SK-N-SH (cell line): ENCODE measurements around the gene FCAMR. TPM values are rescaled to one million over a fixed set of nuclear protein-coding genes. Genes with fewer than 3 reads are reported as not detected.

Experiments used
- CTCF ChIA-PET: fragments of 300-600, 350-600 bp; formaldehyde crosslinking; extraction: SDS; loops from one replicate; lab custom pipeline; 2021; lab: Yijun Ruan, JAX
- POLR2A ChIA-PET: fragments of 350-600 bp; sonication (Branson Sonifier 250); formaldehyde crosslinking; extraction: SDS; loops from one replicate; lab custom pipeline; 2020; ENCODE audit warnings: antibody characterized with exemption, inconsistent platforms; lab: Yijun Ruan, JAX
- DNase-seq: peaks from one replicate; pipeline ENCODE4 v3.0.0; 2012
- H2AFZ ChIP-seq: fragments of 200-600 bp; sonication (generic); 2 replicates; pipeline ENCODE4 v1.8.1; 2016; ENCODE audit warnings: antibody characterized with exemption, mild to moderate bottlenecking, low read depth
- H3F3A ChIP-seq: fragments of 200-600 bp; sonication (generic); replicated peaks from 2 replicates; pipeline ENCODE3; 2016; ENCODE audit warnings: antibody characterized with exemption, mild to moderate bottlenecking; ENCODE audit not compliant: insufficient read depth
- H3K27ac ChIP-seq, 2 experiments: fragments of 200-500 bp in 1 of 2; fragments of 200-600 bp in 1 of 2; sonication (Bioruptor generic) in 1 of 2; sonication (generic), shearing (Covaris generic) in 1 of 2; 2 replicates each; pipeline versions ENCODE4 v1.5.1 to v1.6.1; 2014 to 2016; ENCODE audit warnings: low read depth in 2 of 2, inconsistent platforms in 1 of 2, low read length in 1 of 2, mild to moderate bottlenecking in 1 of 2, mixed read lengths in 1 of 2
- H3K27me3 ChIP-seq: fragments of 200-600 bp; sonication (generic), shearing (Covaris generic); 2 replicates; pipeline ENCODE4 v1.6.1; 2016; ENCODE audit warnings: mixed run types; ENCODE audit not compliant: insufficient read depth
- H3K36me3 ChIP-seq, 2 experiments: fragments of 200-500 bp in 1 of 2; fragments of 200-600 bp in 1 of 2; sonication (Bioruptor generic) in 1 of 2; sonication (generic) in 1 of 2; replicated peaks in 1 of 2; 2 replicates each; pipeline versions ENCODE3 to v1.5.1; 2014 to 2016; ENCODE audit warnings: low read length in 1 of 2, mild to moderate bottlenecking in 1 of 2; ENCODE audit not compliant: insufficient read depth in 2 of 2, control insufficient read depth in 1 of 2
- H3K4me1 ChIP-seq, 2 experiments: fragments of 200-500 bp in 1 of 2; fragments of 200-600 bp in 1 of 2; sonication (Bioruptor generic) in 1 of 2; sonication (generic), shearing (Covaris generic) in 1 of 2; 2 replicates each; pipeline versions ENCODE4 v1.5.1 to v1.6.1; 2014 to 2016; ENCODE audit warnings: low read depth in 1 of 2, low read length in 1 of 2, mixed run types in 1 of 2; ENCODE audit not compliant: insufficient read depth in 2 of 2, control insufficient read depth in 1 of 2
- H3K4me2 ChIP-seq: fragments of 200-600 bp; sonication (generic), shearing (Covaris generic); 2 replicates; pipeline ENCODE4 v1.6.1; 2017; ENCODE audit warnings: mixed run types
- H3K4me3 ChIP-seq, 2 experiments: fragments of 200-500 bp in 1 of 2; fragments of 200-600 bp in 1 of 2; sonication (Bioruptor generic) in 1 of 2; sonication (generic), shearing (Covaris generic) in 1 of 2; 2 replicates each; pipeline versions ENCODE4 v1.5.1 to v1.8.1; 2014 to 2016; ENCODE audit warnings: low read depth in 2 of 2, inconsistent platforms in 1 of 2, low read length in 1 of 2, mild to moderate bottlenecking in 1 of 2, mixed read lengths in 1 of 2, moderate library complexity in 1 of 2
- H3K79me2 ChIP-seq: fragments of 200-600 bp; sonication (generic); 2 replicates; pipeline ENCODE4 v1.8.1; 2017; ENCODE audit warnings: mild to moderate bottlenecking; ENCODE audit not compliant: insufficient read depth
- H3K9ac ChIP-seq: fragments of 200-600 bp; sonication (generic); 2 replicates; pipeline ENCODE4 v1.6.1; 2017; ENCODE audit warnings: mixed run types
- H3K9me2 ChIP-seq: fragments of 200-600 bp; sonication (generic); 2 replicates; pipeline ENCODE4 v1.6.1; 2017; ENCODE audit warnings: mixed run types
- H3K9me3 ChIP-seq: fragments of 200-600 bp; sonication (generic); 2 replicates; pipeline ENCODE4 v1.6.1; 2017; ENCODE audit warnings: mixed run types, mild to moderate bottlenecking, moderate library complexity
- H4K20me1 ChIP-seq: fragments of 200-600 bp; sonication (generic); 2 replicates; pipeline ENCODE4 v1.6.1; 2017; ENCODE audit warnings: mild to moderate bottlenecking, mixed run types; ENCODE audit not compliant: insufficient read depth
- CTCF ChIP-seq: fragments of 200-600 bp; sonication (generic); IDR thresholded peaks from 2 replicates; pipeline ENCODE4 v1.6.1; 2017; ENCODE audit warnings: antibody characterized with exemption, mild to moderate bottlenecking, moderate library complexity
- FOSL2 ChIP-seq: IDR thresholded peaks from 2 replicates; pipeline ENCODE4 v1.4.0; 2012; ENCODE audit warnings: low read depth, mild to moderate bottlenecking, moderate library complexity, borderline replicate concordance
- FOXM1 ChIP-seq: IDR thresholded peaks from 2 replicates; pipeline ENCODE4 v1.4.0; 2012; ENCODE audit warnings: low read depth, mild to moderate bottlenecking
- GABPA ChIP-seq: IDR thresholded peaks from 2 replicates; pipeline ENCODE4 v1.4.0; 2012; ENCODE audit warnings: low read depth, mild to moderate bottlenecking
- MXI1 ChIP-seq: IDR thresholded peaks from 2 replicates; pipeline ENCODE4 v1.6.1; 2012; ENCODE audit warnings: mild to moderate bottlenecking, low read depth, low read length, improper control_type of control experiment
- NRF1 ChIP-seq: IDR thresholded peaks from 2 replicates; pipeline ENCODE4 v1.6.1; 2012; ENCODE audit warnings: low read depth, mild to moderate bottlenecking, low read length
- PBX3 ChIP-seq: IDR thresholded peaks from 2 replicates; pipeline ENCODE4; 2012
- RAD21 ChIP-seq: IDR thresholded peaks from 2 replicates; pipeline ENCODE4 v1.6.1; 2012; ENCODE audit warnings: mild to moderate bottlenecking, low read length
- RCOR1 ChIP-seq: fragments of 150-350 bp; IDR thresholded peaks from 2 replicates; pipeline ENCODE4 v1.6.1; 2017; ENCODE audit warnings: antibody characterized with exemption, low read length
- REST ChIP-seq: IDR thresholded peaks from 2 replicates; pipeline ENCODE4 v1.6.1; 2012; ENCODE audit warnings: mild to moderate bottlenecking, low read depth, low read length, moderate library complexity
- RXRA ChIP-seq: IDR thresholded peaks from 2 replicates; pipeline ENCODE4 v1.4.0; 2012; ENCODE audit warnings: low read depth, mild to moderate bottlenecking, borderline replicate concordance
- SIN3A ChIP-seq: IDR thresholded peaks from 2 replicates; pipeline ENCODE4 v1.6.1; 2012; ENCODE audit warnings: low read depth, mild to moderate bottlenecking, low read length, moderate library complexity, borderline replicate concordance
- TAF1 ChIP-seq: IDR thresholded peaks from 2 replicates; pipeline ENCODE4 v1.6.1; 2012; ENCODE audit warnings: low read depth, mild to moderate bottlenecking, low read length, moderate library complexity, borderline replicate concordance
- TEAD4 ChIP-seq: IDR thresholded peaks from 2 replicates; pipeline ENCODE4 v1.4.0; 2012; ENCODE audit warnings: mild to moderate bottlenecking, borderline replicate concordance; ENCODE audit not compliant: insufficient read depth
- USF1 ChIP-seq: IDR thresholded peaks from 2 replicates; pipeline ENCODE4 v1.4.0; 2012; ENCODE audit warnings: low read depth, borderline replicate concordance
- USF2 ChIP-seq: fragments of 150-350 bp; IDR thresholded peaks from 2 replicates; pipeline ENCODE4 v1.6.1; 2017; ENCODE audit warnings: antibody characterized with exemption, low read length, low read depth, borderline replicate concordance
- whole genome bisulfite sequencing: methylation state at CpG from one replicate; pipeline ENCODE4 v1.1.6; 2017; ENCODE audit warnings: low lambda C conversion rate; 5-methylcytosine and 5-hydroxymethylcytosine counted together
- polyA plus RNA-seq, 3 experiments: library from polyadenylated mRNA; depleted of rRNA; stranded (reverse); fragments of >200 nt; gene quantifications; 2 replicates each; pipeline ENCODE4 v1.2.3, GENCODE V29; 2012

Gene FCAMR
- polyA plus RNA-seq, 1 of the 3 experiments (the other 2 are of a cell fraction) = not detected

- 43% methylated on average over 11 of the region's 13 CpGs for WGBS
- H3K9me2 ChIP-seq = no peaks in the 10 kb centered on the region
- no peak overlapping the region for H3K4me2 ChIP-seq
- TF ChIP-seq USF2 (no peak), REST (no peak), TEAD4 (no peak), CTCF (no peak), GABPA (no peak), TAF1 (no peak)
- DNase-seq = no peak
- no peaks in the 10 kb centered on the region for H3F3A ChIP-seq
- peaks cover 29% of the 10 kb centered on the region; the same call in 1 of the 2 replicates for H3K27me3 ChIP-seq
- CTCF ChIA-PET = interaction anchor here (0.8 to 1.4 kb wide), 3 partner anchors 21 to 213 kb away, joined by 3 to 6 read pairs (median 5); no protein-coding TSS in a partner anchor
- no peaks in the 10 kb centered on the region for H3K36me3 ChIP-seq
- no peak overlapping the region for H3K9ac ChIP-seq
- POLR2A ChIA-PET = no interaction called here
- no peaks in the 10 kb centered on the region for H3K4me1 ChIP-seq
- no peaks in the 10 kb centered on the region for H3K9me3 ChIP-seq
- H4K20me1 ChIP-seq = no peaks in the 10 kb centered on the region
- no peaks in the 10 kb centered on the region for H3K79me2 ChIP-seq
- no peak overlapping the region for H2AFZ ChIP-seq
- no peak overlapping the region for H3K27ac ChIP-seq
- no peak overlapping the region for H3K4me3 ChIP-seq
Measured at GRCh38 chr1:206939131-206939530, 31.1 kb downstream of the FCAMR start.

GRCh38 chr1:206937425-206937824 lies 32.8 kb downstream of the FCAMR start:
- H3K4me2 ChIP-seq = no peak overlapping the region
- CTCF ChIA-PET = interaction anchor here (2.7 kb wide), 1 partner anchor 25 kb away, joined by 11 read pairs; no protein-coding TSS in a partner anchor

More at GRCh38 chr1:206937425-206937824, 32.8 kb downstream of the FCAMR start:
- TF ChIP-seq PBX3 = no peak
- TF ChIP-seq RXRA = no peak
- no peak for TF ChIP-seq RAD21
- TF ChIP-seq FOSL2 = no peak
- TF ChIP-seq MXI1 = no peak
- TF ChIP-seq USF1 = no peak
- TF ChIP-seq FOXM1 = no peak
- TF ChIP-seq RCOR1 = no peak
- TF ChIP-seq SIN3A = no peak
- TF ChIP-seq NRF1 = no peak
- TF ChIP-seq, all 33 proteins: peak for 0
- Histone ChIP-seq H3K9me2 (no peaks in the 10 kb centered on the region), H3F3A (no peaks in the 10 kb centered on the region), H3K9me3 (no peaks in the 10 kb centered on the region), H3K27ac (no peak overlapping the region), H3K27me3 (peaks cover 16% of the 10 kb centered on the region; the same call in 1 of the 2 replicates), H3K4me1 (no peaks in the 10 kb centered on the region), H3K36me3 (no peaks in the 10 kb centered on the region), H3K79me2 (no peaks in the 10 kb centered on the region), H2AFZ (no peak overlapping the region), H3K9ac (no peak overlapping the region), H3K4me3 (no peak overlapping the region), H4K20me1 (no peaks in the 10 kb centered on the region)
- POLR2A ChIA-PET = no interaction called here
- no peak for DNase-seq
- WGBS = 52% methylated on average over 5 of the region's 6 CpGs
